ENCODE measurements around the gene EPHB1. TPM values are rescaled to one million over a fixed set of nuclear protein-coding genes. Genes with fewer than 3 reads are reported as not detected.

EPHB1 gene
- total RNA-seq, 1 experiment from 2014 or later, result 0.73 TPM

DNA sequence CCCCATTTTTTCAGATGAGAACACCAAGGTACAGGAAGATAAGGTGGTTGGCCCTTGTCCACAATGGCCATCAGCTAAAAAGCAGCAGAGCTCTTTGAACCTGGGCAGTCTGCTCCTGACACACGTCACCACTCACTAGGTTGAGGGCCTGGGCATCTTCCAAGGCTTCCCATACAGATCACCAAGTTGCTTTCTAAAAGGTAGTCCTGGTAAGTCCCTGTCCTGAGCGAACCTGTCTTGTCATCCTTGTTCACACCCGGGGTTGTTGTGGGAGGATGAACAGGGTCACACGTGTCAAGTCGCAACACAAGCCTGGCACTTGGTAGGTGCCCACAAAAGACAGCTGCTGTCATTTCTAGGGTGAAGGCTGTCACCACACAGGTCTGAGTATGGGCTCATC lies 260.4 kb downstream of the EPHB1 start:
- CTCF ChIA-PET, result no interaction called here
- peaks cover 36% of the 10 kb centered on the region for H3K27me3 Mint-ChIP-seq (ENCODE audit: unreplicated experiment)
- H3K4me1 Mint-ChIP-seq (ENCODE audit: low read depth, unreplicated experiment), result no peaks in the 10 kb centered on the region
- BruUV-seq (replicated peaks), result no TSS peak
- H3K36me3 Mint-ChIP-seq (ENCODE audit: insufficient read depth, unreplicated experiment), result no peaks in the 10 kb centered on the region
- no peak overlapping the region for H3K4me3 Mint-ChIP-seq (ENCODE audit: low read depth, unreplicated experiment)
- intact Hi-C loops (cut with micrococcal nuclease; ENCODE audit: unreplicated experiment), result no loop called here
- no peak for DNase-seq
- H3K9me3 Mint-ChIP-seq (ENCODE audit: low read depth, unreplicated experiment), result peaks cover 5% of the 10 kb centered on the region
- TF ChIP-seq, protein P1, sequence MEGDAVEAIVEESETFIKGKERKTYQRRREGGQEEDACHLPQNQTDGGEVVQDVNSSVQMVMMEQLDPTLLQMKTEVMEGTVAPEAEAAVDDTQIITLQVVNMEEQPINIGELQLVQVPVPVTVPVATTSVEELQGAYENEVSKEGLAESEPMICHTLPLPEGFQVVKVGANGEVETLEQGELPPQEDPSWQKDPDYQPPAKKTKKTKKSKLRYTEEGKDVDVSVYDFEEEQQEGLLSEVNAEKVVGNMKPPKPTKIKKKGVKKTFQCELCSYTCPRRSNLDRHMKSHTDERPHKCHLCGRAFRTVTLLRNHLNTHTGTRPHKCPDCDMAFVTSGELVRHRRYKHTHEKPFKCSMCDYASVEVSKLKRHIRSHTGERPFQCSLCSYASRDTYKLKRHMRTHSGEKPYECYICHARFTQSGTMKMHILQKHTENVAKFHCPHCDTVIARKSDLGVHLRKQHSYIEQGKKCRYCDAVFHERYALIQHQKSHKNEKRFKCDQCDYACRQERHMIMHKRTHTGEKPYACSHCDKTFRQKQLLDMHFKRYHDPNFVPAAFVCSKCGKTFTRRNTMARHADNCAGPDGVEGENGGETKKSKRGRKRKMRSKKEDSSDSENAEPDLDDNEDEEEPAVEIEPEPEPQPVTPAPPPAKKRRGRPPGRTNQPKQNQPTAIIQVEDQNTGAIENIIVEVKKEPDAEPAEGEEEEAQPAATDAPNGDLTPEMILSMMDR (IDR thresholded peaks at IDR 0.05; ENCODE audit: unreplicated experiment), result no peak
- no peak overlapping the region for H3K27ac Mint-ChIP-seq (ENCODE audit: unreplicated experiment)

- intact Hi-C loops (cut with micrococcal nuclease; ENCODE audit: unreplicated experiment), result no loop called here
Observed at GRCh38 chr3:135056084-135056730, 261.1 kb downstream of the EPHB1 start.

GRCh38 chr3:135056733-135057310 lies 261.8 kb downstream of the EPHB1 start:
- DNase-seq, result no peak
- Mint-ChIP-seq H3K9me3 (ENCODE audit: low read depth, unreplicated experiment) (peaks cover 3% of the 10 kb centered on the region), H3K4me3 (ENCODE audit: low read depth, unreplicated experiment) (no peak overlapping the region), H3K36me3 (ENCODE audit: insufficient read depth, unreplicated experiment) (no peaks in the 10 kb centered on the region), H3K27me3 (ENCODE audit: unreplicated experiment) (peaks cover 36% of the 10 kb centered on the region), H3K27ac (ENCODE audit: unreplicated experiment) (no peak overlapping the region), H3K4me1 (ENCODE audit: low read depth, unreplicated experiment) (no peaks in the 10 kb centered on the region)
- no TSS peak for BruUV-seq (replicated peaks)
- TF ChIP-seq, protein P1 (IDR thresholded peaks at IDR 0.05; ENCODE audit: unreplicated experiment), result no peak
- CTCF ChIA-PET, result no interaction called here
- intact Hi-C loops (cut with micrococcal nuclease; ENCODE audit: unreplicated experiment), result no loop called here

More at GRCh38 chr3:135056084-135056730, 261.1 kb downstream of the EPHB1 start:
- no peaks in the 10 kb centered on the region for H3K36me3 Mint-ChIP-seq (ENCODE audit: insufficient read depth, unreplicated experiment)
- peaks cover 36% of the 10 kb centered on the region for H3K27me3 Mint-ChIP-seq (ENCODE audit: unreplicated experiment)
- CTCF ChIA-PET, result no interaction called here
- H3K4me3 Mint-ChIP-seq (ENCODE audit: low read depth, unreplicated experiment), result no peak overlapping the region
- no TSS peak for BruUV-seq (replicated peaks)
- no peaks in the 10 kb centered on the region for H3K4me1 Mint-ChIP-seq (ENCODE audit: low read depth, unreplicated experiment)
- peaks cover 3% of the 10 kb centered on the region for H3K9me3 Mint-ChIP-seq (ENCODE audit: low read depth, unreplicated experiment)
- no peak overlapping the region for H3K27ac Mint-ChIP-seq (ENCODE audit: unreplicated experiment)
- DNase-seq, result no peak
- TF ChIP-seq, protein P1 (IDR thresholded peaks at IDR 0.05; ENCODE audit: unreplicated experiment), result no peak

DNA sequence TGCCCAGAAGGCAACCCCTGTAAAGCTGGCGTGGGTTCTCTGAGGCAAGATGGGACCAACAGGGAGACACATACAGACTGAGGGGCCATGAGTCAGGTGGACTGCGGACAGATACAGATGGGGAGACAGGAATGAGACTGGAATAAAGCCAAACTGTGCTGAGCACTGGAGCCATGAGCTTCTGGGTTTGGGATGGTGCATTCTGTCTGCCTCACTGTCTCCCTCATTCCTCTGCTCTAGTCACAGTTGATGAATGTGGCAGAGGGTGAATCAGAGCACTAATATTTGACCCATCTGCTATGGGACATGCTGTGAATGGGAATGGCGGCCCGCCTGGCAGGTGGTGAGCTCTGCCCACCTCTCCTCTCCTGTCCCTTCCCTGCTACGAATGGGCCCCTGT lies 262.9 kb downstream of the EPHB1 start:
- intact Hi-C loops (cut with micrococcal nuclease; ENCODE audit: unreplicated experiment), result no loop called here
- H3K27me3 Mint-ChIP-seq (ENCODE audit: unreplicated experiment), result peaks cover 36% of the 10 kb centered on the region
- no peak for DNase-seq
- no peaks in the 10 kb centered on the region for H3K36me3 Mint-ChIP-seq (ENCODE audit: insufficient read depth, unreplicated experiment)
- no peak overlapping the region for H3K4me3 Mint-ChIP-seq (ENCODE audit: low read depth, unreplicated experiment)
- BruUV-seq (replicated peaks), result no TSS peak
- no peaks in the 10 kb centered on the region for H3K4me1 Mint-ChIP-seq (ENCODE audit: low read depth, unreplicated experiment)
- CTCF ChIA-PET, result no interaction called here
- TF ChIP-seq, protein P1 (IDR thresholded peaks at IDR 0.05; ENCODE audit: unreplicated experiment), result no peak
- H3K9me3 Mint-ChIP-seq (ENCODE audit: low read depth, unreplicated experiment), result peaks cover under 1% of the 10 kb centered on the region
- H3K27ac Mint-ChIP-seq (ENCODE audit: unreplicated experiment), result no peak overlapping the region

Data from Calu3 (cell line).